ENCODE measurements around the gene TPI1. TPM values are rescaled to one million over a fixed set of nuclear protein-coding genes. Genes with fewer than 3 reads are reported as not detected.
"Not testable (repeated sequence)": the region's sequence is repeated elsewhere in the genome, so short reads cannot be mapped to it uniquely, and the experiment has no call there.

TPI1 gene
- total RNA-seq, 1 donor from 2014 or later, result 274 TPM

DNA sequence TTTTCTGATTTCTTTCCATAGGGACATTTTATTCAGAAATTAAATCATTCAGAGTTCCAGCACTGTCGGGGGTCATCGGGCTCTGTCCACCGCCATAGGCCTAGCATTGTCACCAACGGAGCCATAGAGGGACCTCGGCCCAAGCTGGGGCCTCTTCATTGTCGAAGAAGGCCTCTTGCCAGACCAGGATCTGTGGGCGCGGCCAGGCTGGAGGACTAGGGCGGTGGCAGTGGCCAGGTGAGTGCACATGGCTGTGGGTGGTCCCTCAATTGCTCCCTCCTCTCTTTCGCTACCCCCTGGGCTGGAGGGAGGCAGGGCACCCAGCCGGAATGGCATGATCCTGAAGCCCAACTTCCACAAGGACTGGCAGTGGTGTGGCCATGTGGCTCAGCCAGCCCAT, 16.4 kb downstream of the TPI1 start:
- Histone ChIP-seq H3K27ac (no peak overlapping the region), H3K27me3 (no peaks in the 10 kb centered on the region), H3K4me1 (no peaks in the 10 kb centered on the region), H3K4me3 (no peak overlapping the region), H3K36me3 (peaks cover 0 to 16% of the 10 kb centered on the region in 2 donors), H3K9me3 (no peaks in the 10 kb centered on the region)
- DNase-seq (ENCODE audit: extremely low spot score in 2 of 2), result no peak
- intact Hi-C loops (cut with DNase I), result no loop called here
- TF ChIP-seq POLR2AphosphoS5 (IDR thresholded peaks at IDR 0.05; ENCODE audit: insufficient read depth in 1 of 2, low read depth in 1 of 2) (no peak), POLR2A (IDR thresholded peaks at IDR 0.05) (no peak)
- TF ChIP-seq, protein P1, sequence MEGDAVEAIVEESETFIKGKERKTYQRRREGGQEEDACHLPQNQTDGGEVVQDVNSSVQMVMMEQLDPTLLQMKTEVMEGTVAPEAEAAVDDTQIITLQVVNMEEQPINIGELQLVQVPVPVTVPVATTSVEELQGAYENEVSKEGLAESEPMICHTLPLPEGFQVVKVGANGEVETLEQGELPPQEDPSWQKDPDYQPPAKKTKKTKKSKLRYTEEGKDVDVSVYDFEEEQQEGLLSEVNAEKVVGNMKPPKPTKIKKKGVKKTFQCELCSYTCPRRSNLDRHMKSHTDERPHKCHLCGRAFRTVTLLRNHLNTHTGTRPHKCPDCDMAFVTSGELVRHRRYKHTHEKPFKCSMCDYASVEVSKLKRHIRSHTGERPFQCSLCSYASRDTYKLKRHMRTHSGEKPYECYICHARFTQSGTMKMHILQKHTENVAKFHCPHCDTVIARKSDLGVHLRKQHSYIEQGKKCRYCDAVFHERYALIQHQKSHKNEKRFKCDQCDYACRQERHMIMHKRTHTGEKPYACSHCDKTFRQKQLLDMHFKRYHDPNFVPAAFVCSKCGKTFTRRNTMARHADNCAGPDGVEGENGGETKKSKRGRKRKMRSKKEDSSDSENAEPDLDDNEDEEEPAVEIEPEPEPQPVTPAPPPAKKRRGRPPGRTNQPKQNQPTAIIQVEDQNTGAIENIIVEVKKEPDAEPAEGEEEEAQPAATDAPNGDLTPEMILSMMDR (IDR thresholded peaks at IDR 0.05), result no peak

DNA sequence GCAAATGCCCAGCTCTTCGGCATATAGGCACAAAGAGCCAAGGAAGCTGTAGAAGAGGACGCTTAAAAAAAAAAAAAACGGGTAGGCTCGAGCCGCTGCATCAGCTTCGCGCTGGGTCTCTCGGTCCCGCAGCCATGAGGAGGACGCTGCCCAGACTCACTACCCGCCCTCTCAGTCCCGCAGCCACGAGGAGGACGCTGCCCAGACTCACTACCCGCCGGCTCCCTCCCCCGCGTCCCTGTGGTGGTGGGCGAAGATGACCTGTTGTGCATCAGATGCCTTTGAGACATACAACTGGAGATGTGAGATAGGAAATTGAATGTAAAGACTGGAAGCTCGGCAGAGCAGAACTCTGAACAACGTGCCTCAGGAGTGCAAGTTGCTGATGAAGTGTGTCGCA, 17.2 kb downstream of the TPI1 start:
- H3K9me3 ChIP-seq, result no peaks in the 10 kb centered on the region
- no peak for DNase-seq (ENCODE audit: extremely low spot score in 2 of 2)
- TF ChIP-seq POLR2A (IDR thresholded peaks at IDR 0.05) (no peak), POLR2AphosphoS5 (IDR thresholded peaks at IDR 0.05; ENCODE audit: insufficient read depth in 1 of 2, low read depth in 1 of 2) (no peak)
- TF ChIP-seq, protein P1 (IDR thresholded peaks at IDR 0.05), result no peak
- no peak overlapping the region for H3K4me3 ChIP-seq
- peaks cover 0 to 16% of the 10 kb centered on the region in 2 donors for H3K36me3 ChIP-seq
- no peaks in the 10 kb centered on the region for H3K27me3 ChIP-seq
- no peak overlapping the region for H3K27ac ChIP-seq
- intact Hi-C loops (cut with DNase I), result no loop called here
- H3K4me1 ChIP-seq, result no peaks in the 10 kb centered on the region

DNA sequence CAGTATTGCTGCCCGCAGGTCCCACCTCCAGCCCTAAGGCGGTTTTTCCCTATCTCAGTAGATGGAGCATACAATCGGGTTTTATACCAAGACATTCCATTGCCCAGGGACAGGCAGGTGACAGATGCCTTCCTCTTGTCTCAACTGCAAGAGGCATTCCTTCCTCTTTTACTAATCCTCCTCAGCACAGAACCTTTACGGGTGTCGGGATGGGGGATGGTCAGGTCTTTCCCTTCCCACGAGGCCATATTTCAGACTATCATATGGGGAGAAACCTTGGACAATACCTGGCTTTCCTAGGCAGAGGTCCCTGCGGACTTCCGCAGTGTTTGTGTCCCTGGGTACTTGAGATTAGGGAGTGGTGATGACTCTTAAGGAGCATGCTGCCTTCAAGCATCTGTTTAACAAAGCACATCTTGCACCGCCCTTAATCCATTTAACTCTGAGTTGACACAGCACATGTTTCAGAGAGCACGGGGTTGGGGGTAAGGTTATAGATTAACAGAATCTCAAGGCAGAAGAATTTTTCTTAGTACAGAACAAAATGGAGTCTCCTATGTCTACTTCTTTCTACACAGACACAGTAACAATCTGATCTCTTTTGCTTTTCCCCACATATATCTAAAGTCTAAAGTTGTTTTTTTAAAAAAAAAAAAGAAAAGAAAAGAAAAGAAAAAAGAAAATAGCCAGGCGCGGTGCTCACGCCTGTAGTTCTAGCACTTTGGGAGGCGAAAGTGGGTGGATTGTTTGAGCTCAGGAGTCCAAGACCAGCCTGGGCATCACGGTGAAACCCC, 19.1 kb downstream of the TPI1 start:
- H3K4me1 ChIP-seq; DNase-seq (ENCODE audit: extremely low spot score in 2 of 2); intact Hi-C loops (cut with DNase I); H3K27me3 ChIP-seq; H3K27ac ChIP-seq; H3K4me3 ChIP-seq; H3K9me3 ChIP-seq: not testable (repeated sequence)
- peaks cover 0 to 16% of the 10 kb centered on the region in 2 donors for H3K36me3 ChIP-seq

DNA sequence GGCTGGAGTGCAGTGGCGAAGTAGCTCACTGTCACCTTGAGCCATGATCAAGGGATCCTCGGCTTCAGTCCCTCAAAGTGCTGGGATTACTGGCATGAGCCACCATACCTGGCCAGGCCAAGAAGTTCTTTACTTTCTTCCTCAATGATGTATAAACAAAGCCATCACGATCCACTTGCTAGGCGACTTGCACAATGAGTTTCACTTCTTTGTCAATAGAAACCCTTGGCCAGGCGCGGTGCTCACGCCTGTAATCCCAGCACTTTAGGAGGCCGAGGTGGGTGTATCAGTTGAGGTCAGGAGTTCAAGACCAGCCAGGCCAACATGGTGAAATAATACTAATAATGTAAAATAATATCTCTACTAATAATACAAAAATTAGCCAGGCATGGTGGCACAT, 20.1 kb downstream of the TPI1 start:
- intact Hi-C loops (cut with DNase I), result no loop called here
- Histone ChIP-seq H3K9me3 (no peaks in the 10 kb centered on the region), H3K4me3 (no peak overlapping the region), H3K36me3 (peaks cover 0 to 16% of the 10 kb centered on the region in 2 donors), H3K27me3 (no peaks in the 10 kb centered on the region), H3K4me1 (peaks cover 8% of the 10 kb centered on the region), H3K27ac (no peak overlapping the region)
- TF ChIP-seq, protein P1 (IDR thresholded peaks at IDR 0.05), result no peak
- TF ChIP-seq POLR2AphosphoS5 (IDR thresholded peaks at IDR 0.05; ENCODE audit: insufficient read depth in 1 of 2, low read depth in 1 of 2) (no peak), POLR2A (IDR thresholded peaks at IDR 0.05) (no peak)
- no peak for DNase-seq (ENCODE audit: extremely low spot score in 2 of 2)

DNA sequence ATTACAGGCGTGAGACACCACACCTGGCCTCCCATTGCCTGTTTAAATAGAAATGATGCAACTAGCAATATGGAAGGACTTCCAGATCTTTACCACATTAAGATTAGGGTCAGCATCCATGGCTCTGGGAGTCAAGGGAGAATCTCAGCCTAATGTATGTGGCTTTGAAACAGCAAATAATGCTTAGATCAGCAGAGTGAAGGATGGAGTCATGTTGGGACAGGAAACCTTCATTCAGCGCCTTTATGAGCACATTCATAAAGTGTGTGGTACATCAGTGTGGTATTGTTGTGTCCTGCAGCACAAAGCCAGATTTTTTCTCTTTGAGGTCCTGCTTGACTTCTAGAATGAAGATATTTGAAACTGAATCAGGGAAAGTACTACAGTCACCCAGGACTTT, 21.0 kb downstream of the TPI1 start:
- Histone ChIP-seq H3K27me3 (no peaks in the 10 kb centered on the region), H3K36me3 (peaks cover 0 to 16% of the 10 kb centered on the region in 2 donors), H3K4me1 (peaks cover 8% of the 10 kb centered on the region), H3K9me3 (no peaks in the 10 kb centered on the region), H3K27ac (no peak overlapping the region), H3K4me3 (no peak overlapping the region)
- DNase-seq (ENCODE audit: extremely low spot score in 2 of 2), result no peak
- intact Hi-C loops (cut with DNase I), result no loop called here
- TF ChIP-seq POLR2AphosphoS5 (IDR thresholded peaks at IDR 0.05; ENCODE audit: insufficient read depth in 1 of 2, low read depth in 1 of 2) (no peak), POLR2A (IDR thresholded peaks at IDR 0.05) (no peak)
- TF ChIP-seq, protein P1 (IDR thresholded peaks at IDR 0.05), result no peak

DNA sequence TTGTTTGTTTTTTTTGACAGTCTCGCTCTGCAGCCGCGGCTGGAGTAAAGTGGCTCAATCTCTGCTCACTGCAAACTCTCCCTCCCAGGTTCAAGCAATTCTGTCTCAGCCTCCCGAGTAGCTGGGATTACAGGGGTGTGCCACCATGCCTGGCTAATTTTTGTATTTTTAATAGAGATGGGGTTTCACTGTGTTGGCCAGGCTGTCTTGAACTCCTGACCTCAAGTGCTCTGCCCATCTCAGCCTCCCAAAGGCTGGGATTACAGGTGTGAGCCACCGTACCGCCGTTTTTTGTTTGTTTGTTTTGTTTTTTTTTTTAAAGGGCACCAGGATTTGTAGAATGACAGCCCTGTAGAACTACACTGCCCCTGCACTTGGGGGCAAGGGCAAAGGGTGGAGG, 21.5 kb downstream of the TPI1 start:
- H3K9me3 ChIP-seq; H3K4me1 ChIP-seq; H3K27ac ChIP-seq; DNase-seq (ENCODE audit: extremely low spot score in 2 of 2); H3K27me3 ChIP-seq; intact Hi-C loops (cut with DNase I); H3K4me3 ChIP-seq: not testable (repeated sequence)
- peaks cover 0 to 14% of the 10 kb centered on the region in 2 donors for H3K36me3 ChIP-seq

DNA sequence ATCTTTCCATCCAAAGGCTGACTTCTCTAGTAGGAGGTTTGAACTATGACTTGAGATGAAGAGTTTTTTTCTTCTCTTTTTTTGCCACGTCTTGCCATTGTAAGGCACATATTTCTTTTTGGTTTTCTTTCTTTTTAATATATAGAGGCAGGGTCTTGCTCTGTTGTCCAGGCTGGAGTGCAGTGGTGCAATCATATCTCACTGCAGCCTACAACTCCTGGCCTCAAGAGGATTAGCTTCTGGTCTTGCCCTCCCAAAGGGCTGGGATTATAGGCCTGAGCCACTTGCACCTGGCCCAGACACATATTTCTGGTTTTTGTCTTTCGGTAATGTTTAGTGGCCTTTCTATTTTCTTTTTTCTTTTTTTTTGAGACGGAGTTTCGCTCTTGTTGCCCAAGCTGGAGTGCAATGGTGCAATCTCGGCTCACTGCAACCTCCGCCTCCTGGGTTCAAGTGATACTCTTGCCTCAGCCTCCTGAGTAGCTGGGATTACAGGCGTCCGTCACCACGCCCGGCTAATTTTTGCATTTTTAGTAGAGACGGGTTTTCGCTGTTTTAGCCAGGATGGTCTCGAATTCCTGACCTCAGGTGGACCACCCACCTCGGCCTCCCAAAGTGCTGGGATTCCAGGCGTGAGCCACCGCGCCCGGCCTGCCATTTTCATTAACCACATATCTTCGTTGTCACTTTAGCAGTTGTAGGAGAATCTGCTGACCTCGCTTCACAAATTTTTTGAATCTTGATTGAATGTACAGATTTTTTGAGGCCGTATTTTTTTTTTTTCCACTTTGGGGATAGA, 22.6 kb downstream of the TPI1 start:
- H3K36me3 ChIP-seq; H3K9me3 ChIP-seq; H3K27me3 ChIP-seq; H3K4me3 ChIP-seq; intact Hi-C loops (cut with DNase I); DNase-seq (ENCODE audit: extremely low spot score in 2 of 2); H3K4me1 ChIP-seq: not testable (repeated sequence)
- peak overlapping the region; percentile 93 for H3K27ac ChIP-seq

Data from vagina (tissue), 2 donors.